ENCODE results near the gene SLC38A5. TPM values are rescaled to one million over a fixed set of nuclear protein-coding genes. Genes with fewer than 3 reads are reported as not detected.
"Not testable (repeated sequence)": the region's sequence is repeated elsewhere in the genome, so short reads cannot be mapped to it uniquely, and the experiment has no call there.

The SLC38A5 gene
- total RNA-seq, 2 donors from 2014 or later: 16.7 to 24.1 TPM

- DNase-seq (no peak), ATAC-seq (no peak)
- intact Hi-C loops (cut with DNase I, micrococcal nuclease): no loop called here
Measured at GRCh38 chrX:48472851-48473703, 3.0 kb upstream of the SLC38A5 start.

- ATAC-seq (no peak), DNase-seq (no peak)
- intact Hi-C loops (cut with DNase I, micrococcal nuclease): no loop called here
Measured at GRCh38 chrX:48472225-48472624, 2.2 kb upstream of the SLC38A5 start.

GRCh38 chrX:48471504-48471903 lies 1.4 kb upstream of the SLC38A5 start:
- DNase-seq (no peak), ATAC-seq (no peak)
- intact Hi-C loops (cut with DNase I, micrococcal nuclease): no loop called here

GRCh38 chrX:48470833-48471118 lies 716 bp upstream of the SLC38A5 start:
- DNase-seq (no peak), ATAC-seq (no peak)
- intact Hi-C loops (cut with DNase I, micrococcal nuclease): no loop called here

- ATAC-seq (peak; percentile 24), DNase-seq (peak in 1 of 2 donors; percentile 54)
- intact Hi-C loops (cut with DNase I, micrococcal nuclease): no loop called here
Measured at GRCh38 chrX:48468693-48469691, 1.1 kb downstream of the SLC38A5 start.

GRCh38 chrX:48468247-48468671 lies 1.8 kb downstream of the SLC38A5 start:
- intact Hi-C loops (cut with DNase I, micrococcal nuclease): no loop called here
- DNase-seq (peak; percentile 52 to 62), ATAC-seq (peak; percentile 81)

GRCh38 chrX:48467281-48467761 lies 2.7 kb downstream of the SLC38A5 start:
- intact Hi-C loops (cut with DNase I, micrococcal nuclease): no loop called here
- ATAC-seq: no peak
- no peak for DNase-seq

GRCh38 chrX:48466696-48467095 lies 3.4 kb downstream of the SLC38A5 start:
- intact Hi-C loops (cut with DNase I, micrococcal nuclease): no loop called here
- DNase-seq: no peak
- ATAC-seq: no peak

GRCh38 chrX:48465336-48465933 lies 4.6 kb downstream of the SLC38A5 start:
- intact Hi-C loops (cut with DNase I, micrococcal nuclease): no loop called here
- DNase-seq: no peak
- ATAC-seq: no peak

GRCh38 chrX:48461830-48462229 lies 8.2 kb downstream of the SLC38A5 start:
- intact Hi-C loops (cut with DNase I, micrococcal nuclease): no loop called here
- DNase-seq (no peak), ATAC-seq (no peak)

GRCh38 chrX:48460606-48461005 lies 9.5 kb downstream of the SLC38A5 start:
- no peak for ATAC-seq
- intact Hi-C loops (cut with DNase I, micrococcal nuclease): no loop called here
- DNase-seq: no peak

GRCh38 chrX:48460031-48460430 lies 10.0 kb downstream of the SLC38A5 start:
- ATAC-seq: no peak
- intact Hi-C loops (cut with DNase I, micrococcal nuclease): no loop called here
- no peak for DNase-seq

- ATAC-seq (no peak), DNase-seq (no peak)
- intact Hi-C loops (cut with DNase I, micrococcal nuclease): no loop called here
Measured at GRCh38 chrX:48459483-48459882, 10.6 kb downstream of the SLC38A5 start.

GRCh38 chrX:48458711-48459110 lies 11.3 kb downstream of the SLC38A5 start:
- ATAC-seq: no peak
- DNase-seq: no peak
- intact Hi-C loops (cut with DNase I, micrococcal nuclease): no loop called here

GRCh38 chrX:48456628-48457331 lies 13.3 kb downstream of the SLC38A5 start:
- ATAC-seq: no peak
- intact Hi-C loops (cut with DNase I, micrococcal nuclease): no loop called here
- no peak for DNase-seq

- intact Hi-C loops (cut with DNase I, micrococcal nuclease): no loop called here
- no peak for DNase-seq
- no peak for ATAC-seq
Measured at GRCh38 chrX:48451708-48452107, 18.4 kb downstream of the SLC38A5 start.

- DNase-seq: no peak
- intact Hi-C loops (cut with DNase I, micrococcal nuclease): no loop called here
- no peak for ATAC-seq
Measured at GRCh38 chrX:48450076-48450475, 20.0 kb downstream of the SLC38A5 start.

GRCh38 chrX:48447201-48447600 lies 22.9 kb downstream of the SLC38A5 start:
- intact Hi-C loops (cut with DNase I, micrococcal nuclease); DNase-seq; ATAC-seq: not testable (repeated sequence)

- ATAC-seq; intact Hi-C loops (cut with DNase I, micrococcal nuclease): not testable (repeated sequence)
- DNase-seq: peak in 1 of 2 donors; percentile 15
Measured at GRCh38 chrX:48433713-48434112, 36.3 kb downstream of the SLC38A5 start.
